GM20431 (cell line): ENCODE measurements around the gene WASHC2C.
"Not testable (repeated sequence)": the region's sequence is repeated elsewhere in the genome, so short reads cannot be mapped to it uniquely, and the experiment has no call there.

Source experiments
- in situ Hi-C: fragments of 300-500 bp; cut with MseI, MboI; formaldehyde crosslinking; loops from one replicate; pipeline ENCODE4 v1.15.0; 2020; ENCODE audit warnings: low sequenced_read_pairs; ENCODE audit not compliant: unreplicated experiment

The WASHC2C gene, protein sequence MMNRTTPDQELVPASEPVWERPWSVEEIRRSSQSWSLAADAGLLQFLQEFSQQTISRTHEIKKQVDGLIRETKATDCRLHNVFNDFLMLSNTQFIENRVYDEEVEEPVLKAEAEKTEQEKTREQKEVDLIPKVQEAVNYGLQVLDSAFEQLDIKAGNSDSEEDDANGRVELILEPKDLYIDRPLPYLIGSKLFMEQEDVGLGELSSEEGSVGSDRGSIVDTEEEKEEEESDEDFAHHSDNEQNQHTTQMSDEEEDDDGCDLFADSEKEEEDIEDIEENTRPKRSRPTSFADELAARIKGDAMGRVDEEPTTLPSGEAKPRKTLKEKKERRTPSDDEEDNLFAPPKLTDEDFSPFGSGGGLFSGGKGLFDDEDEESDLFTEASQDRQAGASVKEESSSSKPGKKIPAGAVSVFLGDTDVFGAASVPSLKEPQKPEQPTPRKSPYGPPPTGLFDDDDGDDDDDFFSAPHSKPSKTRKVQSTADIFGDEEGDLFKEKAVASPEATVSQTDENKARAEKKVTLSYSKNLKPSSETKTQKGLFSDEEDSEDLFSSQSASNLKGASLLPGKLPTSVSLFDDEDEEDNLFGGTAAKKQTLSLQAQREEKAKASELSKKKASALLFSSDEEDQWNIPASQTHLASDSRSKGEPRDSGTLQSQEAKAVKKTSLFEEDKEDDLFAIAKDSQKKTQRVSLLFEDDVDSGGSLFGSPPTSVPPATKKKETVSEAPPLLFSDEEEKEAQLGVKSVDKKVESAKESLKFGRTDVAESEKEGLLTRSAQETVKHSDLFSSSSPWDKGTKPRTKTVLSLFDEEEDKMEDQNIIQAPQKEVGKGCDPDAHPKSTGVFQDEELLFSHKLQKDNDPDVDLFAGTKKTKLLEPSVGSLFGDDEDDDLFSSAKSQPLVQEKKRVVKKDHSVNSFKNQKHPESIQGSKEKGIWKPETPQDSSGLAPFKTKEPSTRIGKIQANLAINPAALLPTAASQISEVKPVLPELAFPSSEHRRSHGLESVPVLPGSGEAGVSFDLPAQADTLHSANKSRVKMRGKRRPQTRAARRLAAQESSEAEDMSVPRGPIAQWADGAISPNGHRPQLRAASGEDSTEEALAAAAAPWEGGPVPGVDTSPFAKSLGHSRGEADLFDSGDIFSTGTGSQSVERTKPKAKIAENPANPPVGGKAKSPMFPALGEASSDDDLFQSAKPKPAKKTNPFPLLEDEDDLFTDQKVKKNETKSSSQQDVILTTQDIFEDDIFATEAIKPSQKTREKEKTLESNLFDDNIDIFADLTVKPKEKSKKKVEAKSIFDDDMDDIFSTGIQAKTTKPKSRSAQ (N-terminal part only)

DNA sequence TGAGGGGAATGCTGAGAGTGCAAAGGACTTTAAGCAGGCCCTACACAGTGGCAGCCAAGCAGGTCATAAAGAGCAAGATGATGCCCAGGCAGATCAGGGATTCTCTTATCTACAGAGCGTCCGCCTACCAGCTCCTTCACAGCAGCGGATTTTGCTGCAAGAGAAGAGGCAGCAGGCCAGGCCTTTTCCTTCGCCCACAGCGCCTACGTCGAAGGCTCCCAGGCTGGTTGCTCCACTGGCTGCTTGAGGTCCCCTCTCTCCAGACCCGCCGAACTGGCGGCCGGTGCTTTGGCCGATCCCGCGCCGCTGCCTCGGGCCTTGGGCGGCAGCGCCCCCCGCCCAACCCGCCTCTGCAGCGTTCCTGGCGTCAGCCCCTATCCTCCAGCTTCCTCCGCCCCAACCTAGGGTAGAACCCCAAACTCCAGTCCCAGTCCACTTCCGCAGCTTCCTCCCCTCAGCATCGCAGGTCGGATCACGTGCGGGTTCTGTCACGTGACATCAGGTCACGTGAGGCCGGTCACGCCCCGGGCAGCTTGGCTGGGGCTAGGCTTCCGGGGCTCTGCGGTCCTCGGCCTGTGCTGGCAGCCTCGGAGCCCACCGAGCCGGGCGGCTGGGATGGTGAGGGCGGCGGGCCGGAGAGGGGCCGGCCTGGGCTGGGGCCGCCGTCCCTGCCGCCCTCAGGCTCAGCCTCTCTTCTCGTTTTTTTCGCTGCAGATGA lies at the start of gene WASHC2C:
Gene WASHC2C (plus strand): TSS at position 564 of the 718 bp plus-strand sequence. CDS start 52 bp downstream, at position 616.
- in situ Hi-C loops: not testable (repeated sequence)

DNA sequence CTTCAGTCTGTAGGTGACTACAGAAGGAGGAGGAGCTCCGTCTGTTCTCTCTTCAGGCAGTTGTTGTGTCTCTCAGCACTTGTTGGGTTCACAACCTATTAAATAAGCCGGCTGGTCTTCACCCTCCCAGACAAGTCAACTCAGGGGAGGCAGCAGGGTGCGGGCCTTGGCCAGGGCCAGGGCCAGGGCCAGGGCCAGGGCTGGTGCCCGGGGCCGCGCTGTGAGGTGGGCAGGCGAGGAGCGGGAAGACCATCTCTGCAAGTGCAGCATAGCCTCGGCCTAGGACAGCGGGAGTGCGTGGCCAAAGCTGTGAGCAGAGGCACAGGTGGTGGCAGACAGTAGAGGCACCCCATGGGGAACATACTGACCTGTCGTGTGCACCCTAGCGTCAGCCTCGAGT lies 48.6 kb upstream of the WASHC2C start:
- in situ Hi-C loops: not testable (repeated sequence)

DNA sequence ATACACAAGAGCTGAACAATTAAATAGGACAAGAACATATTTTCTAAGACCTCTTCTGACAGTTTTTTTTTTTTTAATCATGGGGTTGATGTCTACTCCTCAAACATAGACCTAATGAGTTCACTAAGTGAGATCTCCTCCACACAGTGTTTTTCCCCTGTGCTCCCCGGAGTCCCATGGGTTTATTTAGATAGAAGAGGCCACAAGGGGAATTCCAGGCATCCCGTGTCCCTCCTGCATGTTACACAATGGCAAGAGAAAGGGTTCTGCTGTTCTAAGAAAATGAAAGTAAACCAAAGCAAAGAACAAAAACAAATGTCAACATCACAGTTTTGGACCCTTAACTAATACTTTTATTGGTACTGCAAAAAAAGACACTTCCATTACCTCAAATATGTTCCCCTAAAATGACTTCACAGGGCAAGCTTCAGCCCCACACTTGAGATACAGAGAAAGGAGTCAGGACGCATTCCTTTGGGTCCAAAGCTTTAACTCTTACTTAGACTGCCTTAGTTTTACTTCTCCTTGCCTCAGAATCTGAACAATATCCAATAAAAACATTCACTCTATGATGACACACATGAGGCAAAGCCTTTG lies 16.8 kb upstream of the WASHC2C start:
- in situ Hi-C loops: not testable (repeated sequence)

DNA sequence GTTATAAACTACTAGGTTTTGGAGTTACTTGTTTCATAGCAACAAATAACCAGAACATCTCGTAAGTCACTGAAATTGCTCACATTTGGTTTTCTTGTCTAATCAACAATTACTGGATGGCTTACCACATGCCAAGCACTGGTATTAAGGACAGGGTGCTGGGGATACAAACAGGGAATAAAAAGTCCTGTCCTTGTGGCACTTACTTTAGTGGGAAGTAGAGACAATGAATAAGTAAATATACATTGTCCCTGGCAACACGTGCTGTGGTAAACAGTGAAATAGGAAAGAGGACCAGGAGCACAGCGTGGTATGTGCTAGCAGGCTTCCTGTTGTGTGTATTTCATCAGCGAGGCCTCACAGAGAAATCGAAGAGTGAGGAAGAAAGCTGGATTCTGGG lies 15.8 kb upstream of the WASHC2C start:
- in situ Hi-C loops: not testable (repeated sequence)

DNA sequence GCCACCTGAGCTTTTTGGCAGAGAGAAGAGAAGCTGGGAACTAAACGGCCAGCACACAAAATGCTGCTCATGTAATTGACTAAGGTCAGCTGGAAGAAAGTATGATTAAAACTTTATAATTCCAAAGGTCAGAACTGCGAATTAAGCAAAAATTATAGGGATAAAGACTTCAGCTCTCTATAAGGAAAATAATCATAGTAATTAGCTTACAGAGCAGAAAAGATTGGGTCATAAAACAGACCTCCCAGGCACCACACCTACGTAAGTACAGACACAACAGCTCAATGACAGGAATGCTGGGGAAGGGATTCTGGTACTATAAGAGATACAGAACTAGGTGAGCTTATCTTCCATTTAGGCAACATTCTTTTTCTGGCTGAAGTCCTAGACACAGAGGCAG lies 10.0 kb upstream of the WASHC2C start:
- in situ Hi-C loops: not testable (repeated sequence)

DNA sequence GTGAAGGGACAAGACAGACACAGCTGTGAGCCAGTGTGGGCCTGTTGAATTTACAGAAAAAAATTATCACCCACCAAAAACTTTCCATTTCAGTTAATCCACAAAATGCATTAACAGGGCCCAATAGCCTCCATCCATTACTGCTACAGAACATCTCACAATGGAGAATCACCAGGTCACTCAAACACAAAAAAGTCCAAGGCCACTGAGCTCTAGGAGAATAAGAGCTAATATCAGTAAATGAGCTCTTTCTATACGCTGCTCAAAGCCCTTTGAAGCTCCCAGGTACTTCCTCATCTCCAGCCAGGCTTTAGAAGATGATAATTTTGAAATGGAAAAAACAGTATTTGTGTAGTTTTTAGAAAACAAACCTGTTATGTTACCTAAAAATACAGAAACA lies 9.4 kb upstream of the WASHC2C start:
- in situ Hi-C loops: not testable (repeated sequence)

DNA sequence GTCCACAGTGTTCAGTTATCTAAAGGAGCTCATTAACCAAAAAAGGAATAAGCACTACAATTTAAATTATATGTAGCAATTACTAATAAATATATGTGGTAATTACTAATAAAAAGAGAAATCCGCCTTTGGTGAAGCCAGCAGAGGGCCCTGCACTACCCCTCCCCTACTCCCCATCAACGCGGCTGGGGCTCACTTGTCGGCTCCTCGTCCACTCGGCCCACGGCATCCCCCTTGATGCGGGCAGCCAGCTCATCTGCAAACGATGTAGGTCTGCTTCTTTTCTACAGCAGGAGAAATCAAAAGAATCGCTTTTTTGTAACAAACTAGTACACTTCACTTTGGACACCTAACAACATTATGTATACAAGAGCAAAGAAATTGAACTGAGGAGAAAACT lies 5.6 kb upstream of the WASHC2C start:
- in situ Hi-C loops: not testable (repeated sequence)

DNA sequence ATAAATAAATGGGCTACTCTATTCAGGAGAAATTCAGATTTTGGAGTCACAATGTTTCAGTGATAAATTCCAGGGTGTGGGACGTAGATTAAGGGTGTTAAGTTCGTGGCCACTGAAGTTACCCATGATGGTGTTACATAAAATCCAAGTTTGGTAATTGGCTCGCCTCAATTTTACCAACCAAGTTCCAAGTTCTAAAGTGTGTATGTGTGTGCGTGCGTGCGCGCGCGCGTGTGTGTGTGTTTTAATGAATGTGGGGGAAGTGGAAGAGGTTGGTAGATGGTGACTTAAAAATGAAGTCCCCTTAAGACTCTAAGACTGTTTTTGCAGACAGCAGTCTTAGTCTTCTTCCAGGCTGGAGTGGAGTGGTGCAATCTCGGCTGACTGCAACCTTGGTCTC lies 3.2 kb upstream of the WASHC2C start:
- in situ Hi-C loops: not testable (repeated sequence)

DNA sequence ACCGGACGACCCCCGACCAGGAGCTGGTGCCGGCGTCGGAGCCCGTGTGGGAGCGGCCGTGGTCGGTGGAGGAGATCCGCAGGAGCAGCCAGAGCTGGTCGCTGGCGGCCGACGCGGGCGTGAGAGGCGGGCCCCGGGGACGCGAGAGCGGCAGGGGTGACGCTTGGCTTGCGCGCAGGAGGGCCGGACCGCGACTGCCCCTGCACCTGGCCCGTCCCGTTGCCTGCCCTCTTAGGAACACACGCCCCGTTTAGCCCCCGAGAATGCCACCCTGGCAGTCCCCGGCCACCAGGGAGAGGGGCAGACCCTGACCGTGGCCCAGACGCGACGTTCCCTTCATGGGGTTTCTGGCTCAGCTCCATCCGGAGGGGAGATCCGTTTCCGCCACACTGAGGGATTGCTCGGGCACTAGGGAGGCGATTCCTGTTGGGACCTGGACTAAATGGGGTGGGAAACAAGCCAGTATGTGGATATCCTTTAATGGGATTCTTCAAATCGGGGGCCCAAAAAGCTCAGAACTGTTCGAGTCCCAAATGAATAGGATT lies 427 bp downstream of the WASHC2C start:
- in situ Hi-C loops: not testable (repeated sequence)

DNA sequence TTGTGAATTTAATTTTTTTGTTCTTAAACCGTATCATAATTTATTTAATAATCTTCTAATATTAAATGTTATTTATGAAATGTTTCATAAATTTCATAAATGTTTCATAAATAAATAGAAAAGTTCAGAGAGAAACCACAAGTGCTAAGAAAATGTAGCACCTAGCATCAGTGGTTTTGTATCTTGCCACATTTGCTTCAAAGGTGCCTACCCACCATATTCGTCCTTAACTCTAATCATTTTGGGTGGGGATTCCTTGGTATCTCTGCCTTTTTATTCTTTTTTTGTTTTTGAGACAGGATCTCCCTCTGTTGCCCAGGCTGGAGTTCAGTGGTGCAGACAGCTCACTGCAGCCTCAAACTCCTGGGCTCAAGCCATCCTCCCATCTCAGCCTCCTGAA lies 7.4 kb downstream of the WASHC2C start:
- in situ Hi-C loops: not testable (repeated sequence)

DNA sequence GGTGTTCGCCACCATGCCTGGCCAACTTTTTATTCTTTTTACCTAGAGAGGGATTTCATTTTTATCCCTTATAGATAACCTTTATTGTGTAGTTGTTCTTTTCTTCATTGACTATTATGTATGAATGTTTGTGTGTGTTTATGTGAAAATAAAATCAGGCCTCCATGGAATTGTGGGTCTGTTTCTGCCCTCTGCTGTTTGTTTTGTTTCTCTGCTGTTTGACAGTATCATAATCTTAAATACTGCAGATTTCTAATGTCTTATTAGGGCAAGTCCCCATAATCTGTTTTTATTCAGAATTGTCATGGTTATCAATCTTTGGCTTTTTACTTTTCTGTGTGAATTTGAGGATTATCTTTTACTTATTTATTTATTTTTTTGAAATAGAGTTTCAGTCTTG lies 7.8 kb downstream of the WASHC2C start:
- in situ Hi-C loops: not testable (repeated sequence)

DNA sequence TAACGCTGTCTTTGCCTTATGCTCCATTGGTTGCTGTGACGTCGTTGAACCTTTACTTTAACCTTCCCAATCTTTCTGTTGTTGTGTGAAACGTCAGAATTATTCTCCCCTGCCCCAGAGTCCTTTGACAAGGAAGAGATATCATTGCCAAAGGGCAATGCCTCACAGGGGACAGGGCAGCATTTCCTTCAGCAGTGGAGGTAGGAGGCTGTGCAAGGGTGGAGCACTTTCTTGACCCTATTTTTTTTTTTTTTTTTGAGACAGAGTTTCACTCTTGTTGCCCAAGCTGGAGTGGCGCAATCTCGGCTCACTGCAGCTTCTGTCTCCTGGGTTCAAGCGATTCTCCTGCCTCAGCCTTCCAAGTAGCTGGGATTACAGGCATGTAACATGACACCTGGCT lies 14.5 kb downstream of the WASHC2C start:
- in situ Hi-C loops: not testable (repeated sequence)

DNA sequence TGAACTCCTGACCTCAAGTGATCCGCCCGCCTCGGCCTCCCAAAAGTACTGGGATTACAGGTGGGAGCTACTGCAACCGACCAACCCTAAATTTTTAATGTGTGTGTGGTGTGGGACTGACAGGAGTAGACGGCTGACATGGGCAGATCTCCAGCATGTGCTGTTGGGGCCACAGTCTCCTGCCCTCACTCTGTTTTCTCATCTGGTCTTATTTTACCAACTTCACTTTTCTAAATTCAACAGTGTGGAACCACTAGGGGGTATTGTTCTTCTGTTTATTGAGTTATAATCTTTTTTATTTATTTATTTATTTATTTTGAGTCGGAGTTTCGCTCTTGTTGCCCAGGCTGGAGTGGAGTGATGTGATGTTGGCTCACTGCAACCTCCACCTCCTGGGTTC lies 14.9 kb downstream of the WASHC2C start:
- in situ Hi-C loops: not testable (repeated sequence)

DNA sequence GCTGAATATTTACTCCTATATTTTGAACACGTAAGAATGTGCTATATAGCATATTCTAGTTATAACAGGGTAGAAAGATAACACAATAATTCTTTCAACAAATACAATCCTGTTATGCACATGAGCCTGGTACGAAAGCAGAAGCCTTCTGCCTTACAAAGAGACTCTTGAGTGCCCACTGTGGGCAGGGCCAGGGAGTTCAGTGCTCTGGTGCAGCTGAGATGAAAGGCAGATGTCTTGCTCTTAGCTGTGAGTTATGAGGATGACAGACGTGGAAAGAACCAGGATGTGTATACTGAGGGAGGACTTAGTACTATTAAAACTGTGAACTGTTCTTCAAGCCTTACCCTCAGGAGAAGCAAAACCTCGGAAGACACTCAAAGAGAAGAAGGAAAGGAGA lies 24.1 kb downstream of the WASHC2C start:
- in situ Hi-C loops: not testable (repeated sequence)

DNA sequence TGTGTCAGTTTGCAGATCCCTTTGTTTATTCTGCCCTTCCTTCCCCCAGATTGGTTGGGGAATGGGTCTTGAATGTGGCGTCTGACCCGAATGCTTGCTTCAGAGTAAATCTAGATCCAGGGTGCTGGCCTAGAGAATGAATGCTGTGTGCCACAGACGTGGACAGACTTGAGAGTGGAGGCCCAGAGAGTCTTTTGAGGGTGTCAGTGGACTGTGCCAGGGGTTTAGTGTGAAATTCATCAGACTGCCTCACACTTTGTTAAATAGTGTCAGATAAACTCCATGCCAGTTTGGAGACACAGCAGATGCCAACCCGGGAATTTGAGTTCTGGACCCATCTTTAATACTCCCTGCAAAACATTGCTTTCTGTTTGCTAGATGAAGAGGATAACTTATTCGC lies 25.1 kb downstream of the WASHC2C start:
- in situ Hi-C loops: not testable (repeated sequence)

DNA sequence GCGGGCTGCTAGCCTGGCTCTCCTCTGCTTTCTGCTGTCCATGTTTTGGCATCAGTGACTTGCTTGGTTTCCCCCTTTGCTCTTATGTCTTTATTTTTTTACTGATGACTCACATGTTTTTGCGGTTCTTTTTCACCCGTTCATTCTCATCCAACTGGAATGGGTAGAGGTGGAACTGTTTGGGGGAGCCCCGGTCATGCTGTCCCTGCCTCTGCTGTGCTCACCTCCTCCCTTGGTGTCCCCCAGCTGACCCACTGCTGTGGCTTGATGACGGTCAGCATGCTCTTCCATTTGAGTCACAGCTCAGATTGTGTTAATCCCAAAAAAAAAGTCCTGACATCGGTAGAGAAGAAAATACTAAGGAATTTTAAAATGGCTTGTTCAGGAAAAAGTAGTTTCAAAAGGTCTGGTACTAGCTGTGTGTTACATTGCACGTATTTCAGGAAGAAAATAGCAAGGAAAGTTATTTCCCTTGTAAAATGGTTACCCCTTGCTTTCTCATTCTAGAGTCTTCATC lies 27.0 kb downstream of the WASHC2C start:
- in situ Hi-C loops: not testable (repeated sequence)

DNA sequence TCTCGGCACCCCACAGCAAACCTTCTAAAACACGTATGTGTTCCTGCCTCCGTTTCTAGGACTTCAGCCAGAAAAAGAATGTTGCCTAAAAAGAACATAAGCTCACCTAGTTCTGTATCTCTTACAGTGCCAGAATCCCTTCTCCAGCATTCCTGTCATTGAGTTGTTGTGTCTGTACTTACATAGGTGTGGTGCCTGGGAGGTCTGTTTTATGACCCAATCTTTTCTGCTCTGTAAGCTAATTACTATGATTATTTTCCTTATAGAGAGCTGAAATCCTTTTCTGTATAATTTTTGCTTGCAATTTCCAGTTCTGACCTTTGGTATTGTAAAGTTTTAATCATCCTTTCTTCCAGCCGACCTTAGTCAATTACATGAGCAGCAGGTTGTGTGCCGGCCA lies 28.0 kb downstream of the WASHC2C start:
- in situ Hi-C loops: not testable (repeated sequence)

DNA sequence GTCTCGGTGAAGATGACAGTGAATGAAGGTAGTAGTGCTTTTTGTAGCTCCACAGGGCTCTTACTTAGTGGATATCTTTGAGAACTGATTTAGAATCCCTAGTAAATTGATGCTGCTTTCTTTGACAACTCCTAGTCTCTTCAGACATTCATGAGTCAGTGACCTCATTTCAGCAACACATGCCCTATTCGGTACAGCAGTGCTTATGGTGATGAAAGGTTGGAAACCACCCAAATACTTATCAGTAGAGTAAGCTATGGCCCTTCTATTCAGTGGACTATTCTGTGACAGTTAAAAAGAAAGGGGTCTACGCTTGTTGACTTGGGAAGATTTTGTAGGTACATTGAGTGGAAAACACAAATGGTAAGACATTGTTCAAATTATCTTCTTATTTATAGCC lies 29.0 kb downstream of the WASHC2C start:
- in situ Hi-C loops: not testable (repeated sequence)
